Breast epithelium (tissue), 3 donors: ENCODE data around the gene CABP7.

ENCODE experiments used
- POLR2A ChIP-seq: fragments of 450-650 bp; IDR thresholded peaks from one replicate; pipeline ENCODE4 v1.6.1; 2016; ENCODE audit warnings: antibody characterized with exemption, mild to moderate bottlenecking, moderate library complexity
- POLR2AphosphoS5 ChIP-seq, 3 donors: sonication (generic); formaldehyde crosslinking; IDR thresholded peaks; one replicate each; pipeline ENCODE4 v1.6.1; 2017; ENCODE audit warnings: antibody characterized with exemption in 3 of 3
- TF ChIP-seq, protein P1 (sequence below), 3 donors: fragments of 450-650 bp; IDR thresholded peaks; one replicate each; pipeline ENCODE4 v1.5.1; 2016 to 2017; ENCODE audit warnings: antibody characterized with exemption in 3 of 3, mild to moderate bottlenecking in 3 of 3, moderate library complexity in 3 of 3

DNA sequence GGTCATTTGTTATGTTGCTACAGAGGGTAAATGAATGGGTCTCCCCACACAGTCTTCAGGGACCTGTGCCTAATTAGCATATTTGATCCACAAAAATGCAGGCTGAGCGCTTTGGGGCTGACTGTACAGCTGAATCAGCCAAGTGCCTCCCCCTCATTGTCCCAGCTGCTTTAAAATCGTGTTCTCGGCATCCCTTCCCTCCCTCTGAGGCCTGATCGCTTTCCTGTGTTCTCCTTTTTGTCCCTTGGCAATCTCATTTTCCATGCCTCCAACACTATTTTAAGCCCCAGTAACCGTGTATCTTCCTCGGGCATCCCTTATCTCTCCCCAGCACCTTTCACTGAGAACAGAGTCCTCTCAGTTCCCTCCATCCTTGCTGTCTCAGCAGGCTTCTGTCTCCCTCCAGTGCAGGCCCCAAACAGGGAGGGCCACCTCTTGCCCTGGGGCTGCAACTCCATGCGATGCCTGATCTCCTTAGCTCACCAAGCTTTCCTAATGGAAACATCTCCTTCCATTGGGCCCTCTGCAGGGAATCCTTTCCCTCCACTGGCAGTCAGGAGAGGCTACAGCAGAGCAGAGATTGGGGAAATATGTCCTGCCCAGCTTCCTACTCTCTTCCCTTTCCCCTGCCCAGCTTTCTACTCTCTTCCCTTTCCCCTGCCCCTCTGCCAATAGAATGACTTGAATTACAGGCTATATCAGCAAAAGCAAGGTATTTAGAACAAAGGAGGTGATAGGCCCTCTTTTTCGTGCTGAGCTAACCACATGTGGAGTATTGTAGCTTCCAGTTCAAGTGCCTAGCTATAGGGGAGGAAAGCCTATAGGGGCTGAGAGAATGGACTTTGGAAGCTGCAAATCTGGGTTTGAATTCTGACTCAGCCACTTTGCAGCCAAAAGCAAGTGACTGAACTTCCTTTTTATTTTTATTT, 61.2 kb downstream of the CABP7 start:
- TF ChIP-seq, protein P1, sequence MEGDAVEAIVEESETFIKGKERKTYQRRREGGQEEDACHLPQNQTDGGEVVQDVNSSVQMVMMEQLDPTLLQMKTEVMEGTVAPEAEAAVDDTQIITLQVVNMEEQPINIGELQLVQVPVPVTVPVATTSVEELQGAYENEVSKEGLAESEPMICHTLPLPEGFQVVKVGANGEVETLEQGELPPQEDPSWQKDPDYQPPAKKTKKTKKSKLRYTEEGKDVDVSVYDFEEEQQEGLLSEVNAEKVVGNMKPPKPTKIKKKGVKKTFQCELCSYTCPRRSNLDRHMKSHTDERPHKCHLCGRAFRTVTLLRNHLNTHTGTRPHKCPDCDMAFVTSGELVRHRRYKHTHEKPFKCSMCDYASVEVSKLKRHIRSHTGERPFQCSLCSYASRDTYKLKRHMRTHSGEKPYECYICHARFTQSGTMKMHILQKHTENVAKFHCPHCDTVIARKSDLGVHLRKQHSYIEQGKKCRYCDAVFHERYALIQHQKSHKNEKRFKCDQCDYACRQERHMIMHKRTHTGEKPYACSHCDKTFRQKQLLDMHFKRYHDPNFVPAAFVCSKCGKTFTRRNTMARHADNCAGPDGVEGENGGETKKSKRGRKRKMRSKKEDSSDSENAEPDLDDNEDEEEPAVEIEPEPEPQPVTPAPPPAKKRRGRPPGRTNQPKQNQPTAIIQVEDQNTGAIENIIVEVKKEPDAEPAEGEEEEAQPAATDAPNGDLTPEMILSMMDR (IDR thresholded peaks at IDR 0.05): no peak
- TF ChIP-seq POLR2A: no peak
- TF ChIP-seq POLR2AphosphoS5 (IDR thresholded peaks at IDR 0.05): no peak
